ENCODE measurements around the gene RDH5. TPM values are rescaled to one million over a fixed set of nuclear protein-coding genes. Genes with fewer than 3 reads are reported as not detected.

Gene RDH5
- total RNA-seq, 1 experiment from 2014 or later, result 6.7 TPM

DNA sequence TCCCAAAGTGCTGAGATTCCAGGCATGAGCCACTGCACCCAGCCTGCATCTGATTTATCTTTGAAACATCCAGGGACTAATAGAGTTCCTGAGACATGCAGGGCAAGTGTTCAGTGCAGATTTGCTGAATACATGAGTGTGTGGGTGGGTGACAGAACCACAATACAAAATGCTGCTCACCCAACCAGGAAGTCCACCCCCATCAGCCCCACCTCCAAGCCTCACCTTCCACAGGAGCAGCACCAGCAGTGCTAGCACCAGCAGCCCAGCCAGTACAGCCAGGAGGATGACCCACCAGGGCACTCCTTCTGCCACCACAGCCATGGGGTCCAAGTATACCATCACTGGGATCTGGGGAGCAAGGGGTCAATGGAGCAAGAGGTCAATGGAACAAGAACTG, 32.4 kb upstream of the RDH5 start:
- no peaks in the 10 kb centered on the region for H3K27me3 ChIP-seq (replicated peaks; ENCODE audit: insufficient read depth, low read depth, low read length, poor library complexity)
- no peak for TF ChIP-seq EZH2 (IDR thresholded peaks at IDR 0.05; ENCODE audit: borderline replicate concordance, low read depth, low read length, poor library complexity, severe bottlenecking)
- TF ChIP-seq, protein P1, sequence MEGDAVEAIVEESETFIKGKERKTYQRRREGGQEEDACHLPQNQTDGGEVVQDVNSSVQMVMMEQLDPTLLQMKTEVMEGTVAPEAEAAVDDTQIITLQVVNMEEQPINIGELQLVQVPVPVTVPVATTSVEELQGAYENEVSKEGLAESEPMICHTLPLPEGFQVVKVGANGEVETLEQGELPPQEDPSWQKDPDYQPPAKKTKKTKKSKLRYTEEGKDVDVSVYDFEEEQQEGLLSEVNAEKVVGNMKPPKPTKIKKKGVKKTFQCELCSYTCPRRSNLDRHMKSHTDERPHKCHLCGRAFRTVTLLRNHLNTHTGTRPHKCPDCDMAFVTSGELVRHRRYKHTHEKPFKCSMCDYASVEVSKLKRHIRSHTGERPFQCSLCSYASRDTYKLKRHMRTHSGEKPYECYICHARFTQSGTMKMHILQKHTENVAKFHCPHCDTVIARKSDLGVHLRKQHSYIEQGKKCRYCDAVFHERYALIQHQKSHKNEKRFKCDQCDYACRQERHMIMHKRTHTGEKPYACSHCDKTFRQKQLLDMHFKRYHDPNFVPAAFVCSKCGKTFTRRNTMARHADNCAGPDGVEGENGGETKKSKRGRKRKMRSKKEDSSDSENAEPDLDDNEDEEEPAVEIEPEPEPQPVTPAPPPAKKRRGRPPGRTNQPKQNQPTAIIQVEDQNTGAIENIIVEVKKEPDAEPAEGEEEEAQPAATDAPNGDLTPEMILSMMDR (conservative IDR thresholded peaks at IDR 0.05; ENCODE audit: low read depth, low read length), result no peak
- H3K4me1 ChIP-seq (ENCODE audit: insufficient read depth, low read length, poor library complexity, severe bottlenecking), result no peaks in the 10 kb centered on the region
- H3K9me3 ChIP-seq (ENCODE audit: low read depth, low read length, poor library complexity, severe bottlenecking), result no peaks in the 10 kb centered on the region
- no peak overlapping the region for H3K27ac ChIP-seq (ENCODE audit: low read depth, low read length, poor library complexity, severe bottlenecking)
- H3K4me3 ChIP-seq (ENCODE audit: low read depth, low read length, poor library complexity, severe bottlenecking), result no peak overlapping the region
- intact Hi-C loops (cut with micrococcal nuclease; ENCODE audit: unreplicated experiment), result no loop called here
- DNase-seq (ENCODE audit: low spot score), result no peak
- BruUV-seq (replicated peaks), result no TSS peak
- CTCF ChIA-PET, result no interaction called here
- H3K36me3 ChIP-seq (ENCODE audit: insufficient read depth, low read length, poor library complexity, severe bottlenecking), result no peaks in the 10 kb centered on the region
- POLR2A ChIA-PET (ENCODE audit: low non-redundant PET), result interaction anchor here (0.7 kb wide), 1 partner anchor 8 kb away, joined by 6 read pairs; no protein-coding TSS in a partner anchor

DNA sequence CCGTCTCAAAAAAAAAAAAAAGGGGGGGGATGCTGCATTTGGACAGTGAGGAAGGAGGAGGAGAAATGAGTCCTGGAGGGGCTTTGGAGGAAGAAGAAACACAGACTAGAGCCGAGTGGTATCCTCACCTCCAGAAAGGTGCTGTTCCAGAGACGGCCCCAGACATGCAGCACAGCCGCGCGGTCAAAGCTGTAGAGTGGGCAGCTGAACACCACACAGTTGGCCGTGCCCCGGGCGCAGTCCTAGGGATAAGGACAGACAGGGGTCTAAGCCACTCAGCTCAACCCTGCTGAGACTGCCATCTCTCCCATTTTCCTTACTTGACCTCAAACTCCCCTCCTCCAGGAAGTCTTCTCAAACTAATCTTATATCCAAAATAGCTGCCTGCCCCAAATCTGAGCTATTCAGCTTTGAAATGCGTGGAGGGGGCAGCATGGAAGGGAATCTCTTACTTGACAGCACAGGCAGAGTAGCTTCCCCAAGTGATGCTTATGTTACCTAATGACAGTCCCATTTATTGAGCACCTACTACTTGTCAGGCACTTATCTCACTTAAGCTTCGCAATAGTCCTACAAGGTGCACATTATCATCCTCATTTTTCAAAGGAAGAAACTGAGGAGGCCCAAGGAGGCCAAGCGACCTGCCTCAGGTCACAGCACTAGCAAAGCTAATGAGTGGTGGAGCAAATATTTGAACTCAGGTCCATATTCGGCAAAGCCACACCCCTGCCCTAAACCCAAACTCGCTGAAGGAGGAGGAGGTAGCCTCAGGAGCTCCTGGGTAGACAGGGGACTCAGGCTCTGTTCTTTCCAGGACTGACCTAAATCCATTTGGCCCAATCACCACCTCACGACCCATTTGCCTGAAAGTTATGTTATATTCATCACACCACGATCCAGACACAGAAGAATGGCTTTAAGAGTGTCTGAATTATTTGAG, 31.2 kb upstream of the RDH5 start:
- intact Hi-C loops (cut with micrococcal nuclease; ENCODE audit: unreplicated experiment), result no loop called here
- ChIA-PET POLR2A (ENCODE audit: low non-redundant PET) (no interaction called here), CTCF (no interaction called here)
- no peak for TF ChIP-seq EZH2 (IDR thresholded peaks at IDR 0.05; ENCODE audit: borderline replicate concordance, low read depth, low read length, poor library complexity, severe bottlenecking)
- TF ChIP-seq, protein P1 (conservative IDR thresholded peaks at IDR 0.05; ENCODE audit: low read depth, low read length), result no peak
- no peaks in the 10 kb centered on the region for H3K4me1 ChIP-seq (ENCODE audit: insufficient read depth, low read length, poor library complexity, severe bottlenecking)
- BruUV-seq (replicated peaks), result no TSS peak
- H3K9me3 ChIP-seq (ENCODE audit: low read depth, low read length, poor library complexity, severe bottlenecking), result no peaks in the 10 kb centered on the region
- no peak overlapping the region for H3K27ac ChIP-seq (ENCODE audit: low read depth, low read length, poor library complexity, severe bottlenecking)
- no peaks in the 10 kb centered on the region for H3K36me3 ChIP-seq (ENCODE audit: insufficient read depth, low read length, poor library complexity, severe bottlenecking)
- no peak for DNase-seq (ENCODE audit: low spot score)
- H3K4me3 ChIP-seq (ENCODE audit: low read depth, low read length, poor library complexity, severe bottlenecking), result no peak overlapping the region
- H3K27me3 ChIP-seq (replicated peaks; ENCODE audit: insufficient read depth, low read depth, low read length, poor library complexity), result no peaks in the 10 kb centered on the region

DNA sequence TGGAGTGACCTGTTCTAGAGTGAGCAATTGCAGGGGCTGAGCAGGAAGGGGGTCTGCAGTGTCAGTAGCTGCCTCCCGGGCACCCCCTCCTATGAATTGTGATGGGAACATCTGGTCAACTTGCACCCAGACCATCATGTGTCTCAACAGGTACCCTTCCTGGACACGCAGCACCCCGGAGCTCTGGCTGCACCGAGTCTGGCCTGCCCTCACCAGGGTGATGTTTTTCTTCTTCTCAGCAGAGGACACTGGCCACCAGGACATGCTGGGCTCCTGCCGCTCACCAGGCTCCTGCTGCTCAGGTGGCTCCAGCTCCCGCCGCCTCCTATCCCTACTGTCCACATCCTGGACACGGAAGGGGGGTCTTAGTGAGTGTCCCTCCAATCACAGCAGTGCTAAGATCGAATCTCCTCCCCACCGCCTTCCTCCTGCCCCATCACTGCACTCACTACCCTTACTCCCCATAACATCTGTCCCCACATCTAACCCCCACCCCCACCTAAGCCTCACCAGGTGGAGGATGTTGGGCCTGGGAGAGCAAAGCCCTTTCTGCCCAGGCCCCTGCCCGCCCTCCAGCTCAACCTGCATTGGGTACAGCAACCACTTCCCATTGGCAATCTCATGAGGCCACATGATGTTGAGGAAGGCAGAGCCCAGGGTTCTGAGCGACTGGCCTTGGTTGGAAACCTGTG, 27.4 kb upstream of the RDH5 start:
- Histone ChIP-seq H3K27me3 (replicated peaks; ENCODE audit: insufficient read depth, low read depth, low read length, poor library complexity) (no peaks in the 10 kb centered on the region), H3K27ac (ENCODE audit: low read depth, low read length, poor library complexity, severe bottlenecking) (no peak overlapping the region), H3K36me3 (ENCODE audit: insufficient read depth, low read length, poor library complexity, severe bottlenecking) (no peaks in the 10 kb centered on the region), H3K4me1 (ENCODE audit: insufficient read depth, low read length, poor library complexity, severe bottlenecking) (no peaks in the 10 kb centered on the region), H3K4me3 (ENCODE audit: low read depth, low read length, poor library complexity, severe bottlenecking) (no peak overlapping the region), H3K9me3 (ENCODE audit: low read depth, low read length, poor library complexity, severe bottlenecking) (no peaks in the 10 kb centered on the region)
- ChIA-PET POLR2A (ENCODE audit: low non-redundant PET) (no interaction called here), CTCF (no interaction called here)
- TF ChIP-seq, protein P1 (conservative IDR thresholded peaks at IDR 0.05; ENCODE audit: low read depth, low read length), result no peak
- TF ChIP-seq EZH2 (IDR thresholded peaks at IDR 0.05; ENCODE audit: borderline replicate concordance, low read depth, low read length, poor library complexity, severe bottlenecking), result no peak
- intact Hi-C loops (cut with micrococcal nuclease; ENCODE audit: unreplicated experiment), result no loop called here
- DNase-seq (ENCODE audit: low spot score), result no peak
- BruUV-seq (replicated peaks), result no TSS peak

Measured in A673 (cell line).